ENCODE data around the gene TBC1D21. TPM values are rescaled to one million over a fixed set of nuclear protein-coding genes. Genes with fewer than 3 reads are reported as not detected.

TBC1D21 gene
- total RNA-seq, 1 experiment from 2014 or later, result not detected

GRCh38 chr15:73857193-73857920 lies 16.0 kb upstream of the TBC1D21 start:
- H3K27ac Mint-ChIP-seq, result no peak overlapping the region
- Histone ChIP-seq H3K9ac (ENCODE audit: extremely low read depth, insufficient read length, low read length) (no peak overlapping the region), H3K18ac (ENCODE audit: insufficient read length, low read depth, low read length) (no peak overlapping the region), H3K56ac (ENCODE audit: insufficient read length, low read depth, low read length) (no peak overlapping the region), H3K27me3 (ENCODE audit: insufficient read depth, low read length) (no peaks in the 10 kb centered on the region), H3K23ac (ENCODE audit: insufficient read length, low read depth, low read length) (no peak overlapping the region), H2BK12ac (ENCODE audit: insufficient read length, low read depth, low read length) (no peak overlapping the region), H2BK120ac (ENCODE audit: low read depth, low read length, poor library complexity, severe bottlenecking) (no peak overlapping the region), H2BK15ac (ENCODE audit: low read depth, low read length) (no peak overlapping the region), H2BK5ac (ENCODE audit: insufficient read length, low read length) (no peak overlapping the region), H3K4ac (ENCODE audit: low read depth, low read length) (no peak overlapping the region), H3K79me1 (ENCODE audit: insufficient read depth, low read depth, low read length, poor library complexity, severe bottlenecking) (no peaks in the 10 kb centered on the region), H4K20me1 (ENCODE audit: control insufficient read depth, insufficient read depth, insufficient read length) (no peaks in the 10 kb centered on the region), H4K5ac (ENCODE audit: insufficient read length, low read depth, low read length) (no peak overlapping the region), H2AFZ (ENCODE audit: low read length) (no peak overlapping the region), H3K4me1 (ENCODE audit: insufficient read depth, low read length) (peaks cover 4% of the 10 kb centered on the region; the same call in 1 of the 2 replicates), H2AK5ac (ENCODE audit: insufficient read length, low read length) (no peak overlapping the region), H3K4me2 (ENCODE audit: insufficient read depth, insufficient read length, low read length) (no peak overlapping the region), H2BK20ac (ENCODE audit: low read depth, low read length, poor library complexity, severe bottlenecking) (no peak overlapping the region), H4K8ac (replicated peaks; ENCODE audit: insufficient read length, low read depth, low read length) (no peak overlapping the region), H3K14ac (ENCODE audit: insufficient read depth, low read length) (no peak overlapping the region), H3K79me2 (ENCODE audit: insufficient read depth, low read length) (no peaks in the 10 kb centered on the region), H3K27ac (ENCODE audit: insufficient read length, low read depth, low read length) (no peak overlapping the region), H4K91ac (ENCODE audit: insufficient read length, low read depth, low read length) (no peak overlapping the region), H3K23me2 (ENCODE audit: insufficient read length, low read depth, low read length, poor library complexity, severe bottlenecking) (no peaks in the 10 kb centered on the region), H3T11ph (ENCODE audit: low read length) (no peak overlapping the region), H3K9me3 (ENCODE audit: control insufficient read depth, low read depth, low read length) (no peaks in the 10 kb centered on the region)
- peak; percentile 19 for DNase-seq
- no peak overlapping the region for H3K4me3 Mint-ChIP-seq
- H3K36me3 Mint-ChIP-seq (ENCODE audit: insufficient read depth in 1 of 3, low read depth in 3 of 3), result no peaks in the 10 kb centered on the region; a peak in 2 of 7 replicates
- WGBS (ENCODE audit: extremely low coverage, insufficient read length, low lambda C conversion rate), result no CpG with 5 or more reads among the region's 7 CpGs
- peaks cover 8% of the 10 kb centered on the region for H3K27me3 Mint-ChIP-seq (ENCODE audit: low read depth)
- no peaks in the 10 kb centered on the region; a peak in 1 of 5 replicates for H3K9me3 Mint-ChIP-seq
- peaks cover 13 to 14% of the 10 kb centered on the region in 2 experiments for H3K4me1 Mint-ChIP-seq
- no peak for TF ChIP-seq CTCF (conservative IDR thresholded peaks at IDR 0.05)

All from H9 (cell line).